ENCODE measurements around the gene DNLZ.

DNA sequence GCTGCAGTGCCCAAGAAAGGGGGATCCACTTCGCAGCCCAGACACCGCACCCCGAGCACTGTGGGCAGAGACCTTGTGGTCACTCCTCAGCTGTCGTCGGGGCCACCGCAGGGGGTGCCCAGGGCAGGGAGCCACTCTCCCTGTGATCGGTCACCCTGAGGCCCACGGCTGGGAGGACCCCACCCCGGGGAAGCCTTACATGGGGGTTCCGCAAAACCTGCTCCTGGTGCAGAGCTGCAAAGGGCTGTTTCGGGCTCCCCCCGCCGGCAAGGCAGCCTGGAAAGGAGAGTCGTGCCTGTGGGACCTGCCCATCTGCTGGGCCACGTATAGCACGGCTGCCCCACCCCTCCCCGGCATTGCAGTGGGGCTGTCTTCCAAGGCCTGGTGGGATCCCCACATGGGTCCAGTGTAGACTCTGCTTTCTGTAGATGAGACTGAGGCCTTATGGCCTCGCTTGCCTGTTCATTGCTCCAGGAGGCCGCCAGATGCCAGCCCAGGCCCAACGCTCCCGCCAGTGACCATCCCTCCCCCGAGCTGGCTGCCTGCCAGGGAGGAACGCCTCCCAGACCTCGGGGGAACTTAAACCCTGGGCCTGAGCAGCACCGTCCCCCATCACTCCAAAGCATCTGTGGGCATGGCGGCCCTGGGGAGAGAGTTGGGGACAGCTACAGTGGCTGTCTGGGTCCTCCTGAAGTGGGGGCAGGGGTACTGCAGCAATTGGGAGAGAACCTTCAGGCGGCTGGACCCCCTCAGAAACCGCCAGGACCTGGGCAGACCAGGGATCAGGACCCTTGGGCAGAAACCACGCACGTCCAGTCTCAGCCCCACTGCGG is 1.6 kb upstream of the DNLZ start:
- TF ChIP-seq TAF1 (IDR thresholded peaks at IDR 0.05; ENCODE audit: borderline replicate concordance, low read depth, low read length) (no peak), POLR2A (IDR thresholded peaks at IDR 0.05; ENCODE audit: low read depth, low read length) (no peak), POLR2AphosphoS5 (IDR thresholded peaks at IDR 0.05; ENCODE audit: low read depth, low read length) (no peak)

Measured in GM12892 (cell line).